ENCODE results near the gene NCOA7. TPM values are rescaled to one million over a fixed set of nuclear protein-coding genes. Genes with fewer than 3 reads are reported as not detected.

The NCOA7 gene
- total RNA-seq, 4 donors from 2014 or later = 16.7 to 28.3 (median 21.2) TPM

DNA sequence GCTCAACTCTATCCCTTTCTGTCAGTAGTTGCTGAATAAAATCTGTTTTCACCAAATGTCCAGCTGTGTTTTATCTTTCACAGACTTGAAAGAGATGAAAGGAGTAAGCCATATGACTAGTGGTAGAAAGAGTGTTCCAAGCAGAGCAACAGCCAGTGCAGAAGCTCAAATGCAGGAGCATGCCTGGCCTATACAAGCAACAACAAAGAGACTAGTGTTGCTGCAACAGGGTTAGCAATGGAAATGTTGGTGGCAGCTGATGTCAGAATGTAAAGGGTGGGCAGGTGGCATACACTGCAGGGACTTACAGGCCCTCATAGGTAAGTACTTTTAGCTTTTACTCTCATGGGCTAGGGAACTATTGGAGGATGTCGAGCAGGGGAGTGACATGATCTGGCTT lies 160.6 kb downstream of the NCOA7 start:
- Histone ChIP-seq H3K36me3 (no peaks in the 10 kb centered on the region), H3K27ac (no peak overlapping the region), H3K4me1 (peaks cover 0 to 7% (median 0%) of the 10 kb centered on the region in 4 donors), H3K9me3 (no peaks in the 10 kb centered on the region), H3K27me3 (no peaks in the 10 kb centered on the region), H3K4me3 (no peak overlapping the region)
- TF ChIP-seq EP300 (IDR thresholded peaks at IDR 0.05; ENCODE audit: low read depth) = no peak
- no peak for TF ChIP-seq POLR2AphosphoS5 (IDR thresholded peaks at IDR 0.05)
- TF ChIP-seq POLR2A (IDR thresholded peaks at IDR 0.05) = no peak
- TF ChIP-seq, protein P1, sequence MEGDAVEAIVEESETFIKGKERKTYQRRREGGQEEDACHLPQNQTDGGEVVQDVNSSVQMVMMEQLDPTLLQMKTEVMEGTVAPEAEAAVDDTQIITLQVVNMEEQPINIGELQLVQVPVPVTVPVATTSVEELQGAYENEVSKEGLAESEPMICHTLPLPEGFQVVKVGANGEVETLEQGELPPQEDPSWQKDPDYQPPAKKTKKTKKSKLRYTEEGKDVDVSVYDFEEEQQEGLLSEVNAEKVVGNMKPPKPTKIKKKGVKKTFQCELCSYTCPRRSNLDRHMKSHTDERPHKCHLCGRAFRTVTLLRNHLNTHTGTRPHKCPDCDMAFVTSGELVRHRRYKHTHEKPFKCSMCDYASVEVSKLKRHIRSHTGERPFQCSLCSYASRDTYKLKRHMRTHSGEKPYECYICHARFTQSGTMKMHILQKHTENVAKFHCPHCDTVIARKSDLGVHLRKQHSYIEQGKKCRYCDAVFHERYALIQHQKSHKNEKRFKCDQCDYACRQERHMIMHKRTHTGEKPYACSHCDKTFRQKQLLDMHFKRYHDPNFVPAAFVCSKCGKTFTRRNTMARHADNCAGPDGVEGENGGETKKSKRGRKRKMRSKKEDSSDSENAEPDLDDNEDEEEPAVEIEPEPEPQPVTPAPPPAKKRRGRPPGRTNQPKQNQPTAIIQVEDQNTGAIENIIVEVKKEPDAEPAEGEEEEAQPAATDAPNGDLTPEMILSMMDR (IDR thresholded peaks at IDR 0.05) = no peak
- WGBS, 2 donors (ENCODE audit: low coverage in 1 of 2) = 84 to 100% methylated on average over 1 of the region's 1 CpG
- intact Hi-C loops (cut with DNase I; ENCODE audit: low total_unique reads) (loop anchor here (10.0 kb wide), 1 partner anchor 167 kb away; no protein-coding TSS in a partner anchor), in situ Hi-C loops (cut with MboI; ENCODE audit: low pct_ligation_motif_present in 1 of 4, low pct_unique_long_range_greater_than_20kb in 1 of 4, low sequenced_read_pairs in 3 of 4) (loop anchor here (10.0 to 25.0 kb wide), 4 partner anchors 97 to 639 kb away; partner anchors contain the start of genes HDDC2 (in 3 of the 4) and NCOA7 (in 1 of the 4))
- DNase-seq = no peak

GRCh38 chr6:125952764-125953501 lies 162.2 kb downstream of the NCOA7 start:
- TF ChIP-seq, protein P1 (IDR thresholded peaks at IDR 0.05) = peak in 1 of 5 experiments; percentile 17
- TF ChIP-seq EP300 (IDR thresholded peaks at IDR 0.05; ENCODE audit: low read depth) (no peak), POLR2A (IDR thresholded peaks at IDR 0.05) (no peak)
- intact Hi-C loops (cut with DNase I; ENCODE audit: low total_unique reads) (loop anchor here (10.0 kb wide), 1 partner anchor 168 kb away; no protein-coding TSS in a partner anchor), in situ Hi-C loops (cut with MboI; ENCODE audit: low pct_ligation_motif_present in 1 of 4, low pct_unique_long_range_greater_than_20kb in 1 of 4, low sequenced_read_pairs in 3 of 4) (loop anchor here (10.0 to 25.0 kb wide), 4 partner anchors 98 to 641 kb away; partner anchors contain the start of genes HDDC2 (in 3 of the 4) and NCOA7 (in 1 of the 4))
- peak; percentile 23 for DNase-seq
- no peak overlapping the region for H3K27ac ChIP-seq
- no peaks in the 10 kb centered on the region for H3K27me3 ChIP-seq
- WGBS, 2 donors (ENCODE audit: low coverage in 1 of 2) = 60 to 84% methylated on average over 1 to 7 of the region's 7 CpGs
- no peak overlapping the region for H3K4me3 ChIP-seq
- H3K36me3 ChIP-seq = no peaks in the 10 kb centered on the region
- H3K4me1 ChIP-seq = peaks cover under 1 to 10% (median 4%) of the 10 kb centered on the region in 4 donors
- no peaks in the 10 kb centered on the region for H3K9me3 ChIP-seq

DNA sequence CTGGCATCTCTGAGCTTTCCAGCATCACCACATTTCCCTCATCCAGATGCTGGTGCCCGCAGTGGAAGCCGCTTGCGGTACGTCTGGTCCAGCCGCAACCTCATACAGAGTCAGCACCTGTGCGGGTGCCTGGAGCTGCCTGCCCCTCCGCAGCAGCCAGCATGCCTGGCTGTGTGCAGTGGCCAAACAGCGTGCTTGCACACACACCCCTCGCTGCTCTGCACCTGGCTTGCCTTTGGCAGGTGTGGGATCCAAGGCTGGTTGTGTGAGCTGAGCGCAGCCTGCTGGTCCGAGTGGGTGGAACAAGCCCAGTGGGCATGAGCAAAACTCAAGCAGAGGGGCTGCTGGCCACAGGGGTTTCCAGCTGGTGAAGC lies 162.7 kb downstream of the NCOA7 start:
- intact Hi-C loops (cut with DNase I; ENCODE audit: low total_unique reads) = loop anchor here (10.0 kb wide), 1 partner anchor 169 kb away; no protein-coding TSS in a partner anchor
- TF ChIP-seq POLR2A (IDR thresholded peaks at IDR 0.05) (no peak), POLR2AphosphoS5 (IDR thresholded peaks at IDR 0.05) (no peak), EP300 (IDR thresholded peaks at IDR 0.05; ENCODE audit: low read depth) (no peak)
- TF ChIP-seq, protein P1 (IDR thresholded peaks at IDR 0.05) = peak in 4 of 5 experiments; percentile 28 to 64 (median 38)
- Histone ChIP-seq H3K36me3 (no peaks in the 10 kb centered on the region), H3K4me3 (no peak overlapping the region), H3K27me3 (no peaks in the 10 kb centered on the region), H3K27ac (no peak overlapping the region), H3K4me1 (peaks cover 6 to 15% (median 10%) of the 10 kb centered on the region in 4 donors), H3K9me3 (no peaks in the 10 kb centered on the region)
- in situ Hi-C loops (cut with MboI; ENCODE audit: low pct_ligation_motif_present in 1 of 4, low pct_unique_long_range_greater_than_20kb in 1 of 4, low sequenced_read_pairs in 3 of 4) = loop anchor here (10.0 to 25.0 kb wide), 4 partner anchors 99 to 641 kb away; partner anchors contain the start of genes HDDC2 (in 3 of the 4) and NCOA7 (in 1 of the 4)
- DNase-seq = peak; percentile 72
- whole genome bisulfite sequencing, 2 donors (ENCODE audit: low coverage in 1 of 2) = 65% methylated on average over 11 of the region's 11 CpGs; no CpG with 5 or more reads in 1 of the 2 donors

DNA sequence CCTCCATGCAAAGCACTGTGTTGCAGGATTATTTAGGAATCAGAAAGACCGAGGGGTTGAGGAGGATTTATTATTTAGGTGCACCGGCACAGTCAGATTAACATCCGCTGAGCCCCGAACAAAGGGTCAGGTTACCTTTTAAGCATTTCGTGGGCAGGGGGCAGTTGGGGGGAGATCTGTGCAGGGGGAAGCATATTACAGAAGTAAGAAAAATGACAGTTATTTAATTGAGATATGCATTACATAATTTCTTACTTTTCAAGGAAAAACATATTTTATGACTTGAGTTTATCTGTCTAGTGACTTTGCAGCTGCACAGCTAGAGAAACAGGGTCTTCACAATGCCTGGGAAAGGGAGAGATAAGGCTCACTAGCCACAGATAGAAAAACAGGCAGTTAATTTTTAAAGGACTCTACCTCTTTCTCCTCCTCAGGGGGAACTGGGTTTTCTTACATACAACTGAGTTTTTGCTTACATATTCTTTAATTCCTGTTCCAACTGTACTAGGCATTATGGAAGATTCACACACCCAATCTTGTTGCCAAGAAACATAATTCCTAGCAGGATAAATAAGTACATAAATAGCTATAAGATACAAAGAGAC lies 164.1 kb downstream of the NCOA7 start:
- intact Hi-C loops (cut with DNase I; ENCODE audit: low total_unique reads) (loop anchor here (10.0 kb wide), 1 partner anchor 170 kb away; no protein-coding TSS in a partner anchor), in situ Hi-C loops (cut with MboI; ENCODE audit: low pct_ligation_motif_present in 1 of 4, low pct_unique_long_range_greater_than_20kb in 1 of 4, low sequenced_read_pairs in 3 of 4) (loop anchor here (10.0 to 25.0 kb wide), 4 partner anchors 100 to 643 kb away; partner anchors contain the start of genes HDDC2 (in 3 of the 4) and NCOA7 (in 1 of the 4))

More for the DNA sequence above, 164.1 kb downstream of the NCOA7 start:
- H3K9me3 ChIP-seq = no peaks in the 10 kb centered on the region
- WGBS, 2 donors (ENCODE audit: low coverage in 1 of 2) = 73 to 75% methylated on average over 5 of the region's 5 CpGs
- DNase-seq = no peak
- H3K4me1 ChIP-seq = peaks cover 8 to 27% (median 11%) of the 10 kb centered on the region in 4 donors
- TF ChIP-seq POLR2AphosphoS5 (IDR thresholded peaks at IDR 0.05) = no peak
- TF ChIP-seq, protein P1 (IDR thresholded peaks at IDR 0.05) = no peak
- TF ChIP-seq EP300 (IDR thresholded peaks at IDR 0.05; ENCODE audit: low read depth) = no peak
- no peak for TF ChIP-seq POLR2A (IDR thresholded peaks at IDR 0.05)
- H3K4me3 ChIP-seq = no peak overlapping the region
- no peaks in the 10 kb centered on the region for H3K36me3 ChIP-seq
- no peaks in the 10 kb centered on the region for H3K27me3 ChIP-seq
- no peak overlapping the region for H3K27ac ChIP-seq
